Lower leg skin (tissue), 4 donors: ENCODE results near the gene PCARE. TPM values are rescaled to one million over a fixed set of nuclear protein-coding genes. Genes with fewer than 3 reads are reported as not detected.

Experiments used
- DNase-seq, 2 donors: peaks; one replicate each; pipeline ENCODE4 v3.0.0-alpha.2; 2019; ENCODE audit warnings: low spot score in 2 of 2
- H3K4me3 ChIP-seq: fragments of 200-600 bp; sonication (generic); 2 replicates; pipeline ENCODE4 v1.5.1; 2017; ENCODE audit warnings: mild to moderate bottlenecking, low read depth; ENCODE audit not compliant: poor library complexity, severe bottlenecking
- POLR2A ChIP-seq, 2 donors: fragments of 450-650 bp; IDR thresholded peaks; one replicate each; pipeline ENCODE4 v1.6.1; 2016 to 2017; ENCODE audit warnings: antibody characterized with exemption in 2 of 2, mild to moderate bottlenecking in 1 of 2, moderate library complexity in 1 of 2
- WGBS, 2 donors: methylation state at CpG; one replicate each; pipeline ENCODE4 v1.1.5; 2018; 5-methylcytosine and 5-hydroxymethylcytosine counted together
- intact Hi-C: fragments of 100-400 bp; cut with DNase I; formaldehyde crosslinking; loops from one replicate; pipeline ENCODE4 v1.15.0; 2023; ENCODE audit warnings: low total_unique reads
- total RNA-seq, 4 donors: library from RNA; depleted of rRNA; stranded (reverse); fragments of >200 nt; gene quantifications; one replicate each; pipeline ENCODE4 v1.1.0, GENCODE V29; 2016
- TF ChIP-seq, protein P1 (sequence below), 3 donors: fragments of 450-650 bp; IDR thresholded peaks; one replicate each; pipeline ENCODE4 v1.5.1; 2016; ENCODE audit warnings: antibody characterized with exemption in 3 of 3, mild to moderate bottlenecking in 3 of 3, moderate library complexity in 2 of 3

The PCARE gene
- total RNA-seq, 4 donors from 2014 or later, result 0.02 to 0.13 TPM; not detected in 2

DNA sequence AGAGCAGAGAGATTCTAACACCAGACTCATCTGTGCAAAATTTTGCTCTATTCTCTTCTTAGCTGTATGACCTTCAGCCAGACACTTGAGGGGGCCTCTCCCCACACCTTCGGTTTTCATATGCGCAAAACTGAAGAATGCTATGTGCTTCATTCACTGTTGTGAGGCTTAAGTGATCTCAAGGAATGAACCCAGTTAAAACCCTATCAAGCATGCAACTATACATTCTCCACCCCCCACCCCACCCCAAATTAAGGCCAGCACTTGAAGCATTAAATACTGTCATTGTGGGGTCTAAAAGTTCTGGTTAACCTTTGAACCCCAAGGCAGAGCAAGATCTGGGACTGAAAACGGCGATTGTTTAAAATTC is 10.0 kb downstream of the PCARE start:
- WGBS, 2 donors, result 53 to 54% methylated on average over 4 of the region's 4 CpGs
- no peak for TF ChIP-seq POLR2A (IDR thresholded peaks at IDR 0.05)
- TF ChIP-seq, protein P1, sequence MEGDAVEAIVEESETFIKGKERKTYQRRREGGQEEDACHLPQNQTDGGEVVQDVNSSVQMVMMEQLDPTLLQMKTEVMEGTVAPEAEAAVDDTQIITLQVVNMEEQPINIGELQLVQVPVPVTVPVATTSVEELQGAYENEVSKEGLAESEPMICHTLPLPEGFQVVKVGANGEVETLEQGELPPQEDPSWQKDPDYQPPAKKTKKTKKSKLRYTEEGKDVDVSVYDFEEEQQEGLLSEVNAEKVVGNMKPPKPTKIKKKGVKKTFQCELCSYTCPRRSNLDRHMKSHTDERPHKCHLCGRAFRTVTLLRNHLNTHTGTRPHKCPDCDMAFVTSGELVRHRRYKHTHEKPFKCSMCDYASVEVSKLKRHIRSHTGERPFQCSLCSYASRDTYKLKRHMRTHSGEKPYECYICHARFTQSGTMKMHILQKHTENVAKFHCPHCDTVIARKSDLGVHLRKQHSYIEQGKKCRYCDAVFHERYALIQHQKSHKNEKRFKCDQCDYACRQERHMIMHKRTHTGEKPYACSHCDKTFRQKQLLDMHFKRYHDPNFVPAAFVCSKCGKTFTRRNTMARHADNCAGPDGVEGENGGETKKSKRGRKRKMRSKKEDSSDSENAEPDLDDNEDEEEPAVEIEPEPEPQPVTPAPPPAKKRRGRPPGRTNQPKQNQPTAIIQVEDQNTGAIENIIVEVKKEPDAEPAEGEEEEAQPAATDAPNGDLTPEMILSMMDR (IDR thresholded peaks at IDR 0.05), result no peak
- H3K4me3 ChIP-seq, result no peak overlapping the region
- intact Hi-C loops, result loop anchor here (10.0 kb wide), 1 partner anchor 50 kb away; the partner anchor contains the start of gene CLIP4
- peak in 1 of 2 donors; percentile 21 for DNase-seq

DNA sequence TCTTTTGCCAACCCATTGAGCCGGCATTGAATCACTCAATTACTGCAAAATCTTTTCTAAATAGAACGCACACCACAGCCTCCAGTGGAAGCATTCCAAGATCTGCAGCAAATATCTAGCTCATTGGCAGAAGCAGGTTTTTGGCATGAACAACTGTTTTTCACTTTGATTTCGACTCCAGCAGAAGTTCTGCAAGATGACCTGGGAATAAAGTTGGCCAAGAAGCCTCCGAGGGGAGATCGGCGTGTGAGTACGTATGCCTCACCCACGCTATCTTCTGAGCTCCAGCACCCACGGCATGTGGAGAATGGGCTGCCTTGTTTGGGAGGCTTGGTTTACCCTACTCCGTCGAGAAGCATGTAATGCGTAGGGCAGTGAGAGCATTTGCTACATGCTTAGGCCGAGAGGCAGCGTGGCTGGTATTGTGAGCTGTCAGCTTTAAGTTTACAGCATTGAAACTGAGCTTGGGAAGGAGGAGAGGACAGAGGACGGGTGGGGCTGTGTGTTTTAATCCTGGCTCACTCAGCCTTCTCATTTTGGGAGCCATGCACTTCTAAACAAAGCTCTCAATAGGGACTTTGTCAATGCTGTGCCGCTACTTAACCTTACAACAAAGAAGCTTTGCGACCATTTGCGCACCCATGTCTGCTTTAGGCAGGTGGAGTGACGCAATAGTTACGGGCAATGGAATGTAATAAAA is 10.5 kb downstream of the PCARE start:
- TF ChIP-seq, protein P1 (IDR thresholded peaks at IDR 0.05), result no peak
- TF ChIP-seq POLR2A (IDR thresholded peaks at IDR 0.05), result no peak
- no peak overlapping the region for H3K4me3 ChIP-seq
- 18 to 26% methylated on average over 20 of the region's 20 CpGs for WGBS, 2 donors
- intact Hi-C loops, result loop anchor here (10.0 kb wide), 1 partner anchor 51 kb away; the partner anchor contains the start of gene CLIP4
- DNase-seq, result peak in 1 of 2 donors; percentile 76

DNA sequence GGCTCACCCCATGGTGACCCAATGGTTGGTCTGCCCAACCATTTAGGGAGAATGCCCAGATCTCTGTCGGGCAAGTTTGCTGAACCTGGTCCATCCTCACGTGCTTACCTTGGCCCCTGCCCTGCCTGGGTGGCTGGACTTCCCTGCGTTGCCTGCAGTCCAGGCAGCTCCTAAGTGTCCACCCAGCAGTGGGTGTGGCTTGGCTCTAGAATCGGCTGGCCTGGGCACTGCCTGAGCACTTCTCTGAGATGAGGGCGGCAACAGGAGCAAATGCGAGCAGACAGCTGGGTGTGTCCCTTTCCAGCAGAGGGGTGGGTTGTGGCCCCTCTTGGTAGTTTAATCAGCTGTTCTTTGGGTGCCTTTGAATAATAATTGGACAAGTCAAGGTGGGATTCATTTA is 11.3 kb downstream of the PCARE start:
- peak in 1 of 2 donors; percentile 86 for DNase-seq
- 48 to 54% methylated on average over 6 of the region's 6 CpGs for WGBS, 2 donors
- no peak for TF ChIP-seq POLR2A (IDR thresholded peaks at IDR 0.05)
- TF ChIP-seq, protein P1 (IDR thresholded peaks at IDR 0.05), result no peak
- intact Hi-C loops, result loop anchor here (10.0 kb wide), 1 partner anchor 52 kb away; the partner anchor contains the start of gene CLIP4
- H3K4me3 ChIP-seq, result no peak overlapping the region

DNA sequence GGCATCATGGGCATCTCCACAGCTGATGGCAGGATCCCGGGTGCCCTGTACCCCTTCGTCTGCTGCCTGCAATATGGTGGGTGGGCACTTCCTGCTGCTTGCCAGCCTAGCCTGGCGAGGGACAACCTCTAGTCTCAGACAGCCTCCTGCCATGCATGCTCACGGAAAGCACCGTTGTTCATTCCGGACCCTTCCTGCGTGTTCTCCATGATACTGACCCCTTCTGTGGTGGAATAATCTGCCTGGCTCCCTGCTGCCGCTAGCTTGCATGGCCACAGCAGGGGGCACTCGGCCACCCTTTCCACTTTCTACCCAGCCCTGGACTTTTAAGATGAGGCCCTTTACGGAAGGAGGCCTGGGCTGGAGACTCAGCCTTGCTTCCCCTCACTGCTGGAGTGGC is 12.0 kb downstream of the PCARE start:
- DNase-seq, result peak in 1 of 2 donors; percentile 76
- 91 to 99% methylated on average over 7 to 10 of the region's 10 CpGs for whole genome bisulfite sequencing, 2 donors
- intact Hi-C loops, result loop anchor here (10.0 kb wide), 1 partner anchor 52 kb away; the partner anchor contains the start of gene CLIP4
- no peak overlapping the region for H3K4me3 ChIP-seq
- TF ChIP-seq, protein P1 (IDR thresholded peaks at IDR 0.05), result no peak
- no peak for TF ChIP-seq POLR2A (IDR thresholded peaks at IDR 0.05)

DNA sequence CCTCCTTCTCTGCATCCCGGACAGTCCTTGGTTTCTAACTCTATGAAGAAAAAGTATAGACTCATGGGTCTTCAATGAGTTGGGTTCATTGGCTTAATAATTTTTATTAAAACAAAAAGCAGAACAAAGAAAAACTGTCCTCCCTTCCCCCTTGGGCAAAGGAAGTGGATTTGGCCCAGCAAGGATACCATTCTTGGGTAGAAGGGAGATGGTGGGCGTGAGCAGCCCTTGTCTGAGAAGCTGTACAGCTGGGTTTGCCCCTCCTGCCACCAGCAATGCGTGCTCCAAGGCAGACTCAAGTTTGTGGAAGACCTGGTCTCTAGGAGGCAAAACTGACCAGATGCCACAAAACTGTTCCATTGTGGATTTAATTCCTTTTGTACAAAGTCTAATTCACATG is 12.7 kb downstream of the PCARE start:
- no peak for TF ChIP-seq POLR2A (IDR thresholded peaks at IDR 0.05)
- TF ChIP-seq, protein P1 (IDR thresholded peaks at IDR 0.05), result no peak
- WGBS, 2 donors, result 82 to 87% methylated on average over 3 of the region's 3 CpGs

More for the DNA sequence above, 12.7 kb downstream of the PCARE start:
- no peak for DNase-seq
- H3K4me3 ChIP-seq, result no peak overlapping the region
- intact Hi-C loops, result loop anchor here (10.0 kb wide), 1 partner anchor 53 kb away; the partner anchor contains the start of gene CLIP4
